ENCODE data around the gene RET.

DNA sequence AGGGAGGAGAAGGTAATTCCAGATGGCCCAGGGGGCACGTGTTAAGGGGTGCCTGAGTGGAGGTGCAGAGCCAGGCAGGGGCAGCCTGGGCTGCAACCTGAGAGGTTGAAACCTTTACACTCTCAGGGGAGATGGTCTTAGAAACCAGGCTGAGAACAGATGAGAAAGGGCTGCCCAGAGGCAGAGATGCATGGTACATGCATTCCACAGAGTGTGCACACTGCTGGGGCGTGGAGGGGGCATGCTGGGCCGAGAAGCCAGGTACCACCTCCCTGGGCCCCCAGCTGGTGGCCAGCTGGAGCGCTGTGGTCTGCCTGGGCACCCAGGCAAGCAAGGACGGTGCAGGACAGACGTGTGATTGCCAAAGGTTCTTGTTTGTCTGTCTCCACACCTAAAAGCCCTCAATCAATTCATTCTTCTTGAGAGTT, 47.2 kb downstream of the RET start:
- TF ChIP-seq CTCF (IDR thresholded peaks at IDR 0.05; ENCODE audit: poor library complexity), result no peak
- no peak for TF ChIP-seq EZH2phosphoT487 (IDR thresholded peaks at IDR 0.05; ENCODE audit: low read depth, severe bottlenecking, unreplicated experiment)

Measured in hepatocyte (in vitro differentiated cells).